ENCODE results near the gene TMEM176B.

TMEM176B gene

DNA sequence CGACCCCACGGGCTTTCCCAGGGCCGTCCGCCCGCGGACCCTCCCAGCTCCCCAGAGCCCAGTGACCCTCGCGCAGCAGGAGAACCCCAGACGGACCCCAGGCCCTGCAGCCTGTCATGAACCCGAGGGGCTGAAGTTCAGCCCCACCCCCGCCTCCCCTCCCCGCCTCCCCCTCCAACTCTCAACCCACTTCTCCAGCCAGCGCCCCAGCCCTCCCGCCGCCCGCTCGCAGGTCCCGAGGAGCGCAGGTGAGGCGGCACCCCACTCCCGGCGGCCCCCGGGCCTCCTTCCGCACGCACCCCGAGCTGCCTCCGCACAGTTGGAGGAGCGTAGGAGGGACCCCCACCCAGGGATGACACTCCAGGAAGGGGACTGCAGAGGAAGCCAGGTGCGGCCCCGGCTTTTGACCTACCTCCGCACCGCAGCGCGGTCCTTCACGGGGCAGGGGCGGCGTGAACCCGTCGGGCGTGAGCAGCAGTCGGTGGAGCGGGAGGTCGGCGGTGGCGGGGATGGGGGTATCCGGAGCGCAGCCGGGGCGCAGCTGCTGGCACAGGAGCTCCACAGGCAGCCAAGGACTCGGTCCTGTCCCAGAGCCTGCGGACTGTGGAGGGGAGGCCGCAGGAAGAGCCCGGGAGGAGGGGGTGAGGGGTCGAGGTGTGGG lies 547 bp upstream of the TMEM176B start, which contains the start of gene TMEM176A:
Gene TMEM176A (plus strand): TSS at position 189 of the 661 bp plus-strand sequence. CDS start 782 bp downstream, outside the sequence.
- TF ChIP-seq, protein P1, sequence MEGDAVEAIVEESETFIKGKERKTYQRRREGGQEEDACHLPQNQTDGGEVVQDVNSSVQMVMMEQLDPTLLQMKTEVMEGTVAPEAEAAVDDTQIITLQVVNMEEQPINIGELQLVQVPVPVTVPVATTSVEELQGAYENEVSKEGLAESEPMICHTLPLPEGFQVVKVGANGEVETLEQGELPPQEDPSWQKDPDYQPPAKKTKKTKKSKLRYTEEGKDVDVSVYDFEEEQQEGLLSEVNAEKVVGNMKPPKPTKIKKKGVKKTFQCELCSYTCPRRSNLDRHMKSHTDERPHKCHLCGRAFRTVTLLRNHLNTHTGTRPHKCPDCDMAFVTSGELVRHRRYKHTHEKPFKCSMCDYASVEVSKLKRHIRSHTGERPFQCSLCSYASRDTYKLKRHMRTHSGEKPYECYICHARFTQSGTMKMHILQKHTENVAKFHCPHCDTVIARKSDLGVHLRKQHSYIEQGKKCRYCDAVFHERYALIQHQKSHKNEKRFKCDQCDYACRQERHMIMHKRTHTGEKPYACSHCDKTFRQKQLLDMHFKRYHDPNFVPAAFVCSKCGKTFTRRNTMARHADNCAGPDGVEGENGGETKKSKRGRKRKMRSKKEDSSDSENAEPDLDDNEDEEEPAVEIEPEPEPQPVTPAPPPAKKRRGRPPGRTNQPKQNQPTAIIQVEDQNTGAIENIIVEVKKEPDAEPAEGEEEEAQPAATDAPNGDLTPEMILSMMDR (IDR thresholded peaks at IDR 0.05; ENCODE audit: insufficient read depth, low read depth, low read length, missing control alignments): no peak
- DNase-seq (ENCODE audit: low read depth): no peak
- no peak within 1 kb of the TSS for H3K4me3 ChIP-seq (ENCODE audit: low read depth, low read length)

DNA sequence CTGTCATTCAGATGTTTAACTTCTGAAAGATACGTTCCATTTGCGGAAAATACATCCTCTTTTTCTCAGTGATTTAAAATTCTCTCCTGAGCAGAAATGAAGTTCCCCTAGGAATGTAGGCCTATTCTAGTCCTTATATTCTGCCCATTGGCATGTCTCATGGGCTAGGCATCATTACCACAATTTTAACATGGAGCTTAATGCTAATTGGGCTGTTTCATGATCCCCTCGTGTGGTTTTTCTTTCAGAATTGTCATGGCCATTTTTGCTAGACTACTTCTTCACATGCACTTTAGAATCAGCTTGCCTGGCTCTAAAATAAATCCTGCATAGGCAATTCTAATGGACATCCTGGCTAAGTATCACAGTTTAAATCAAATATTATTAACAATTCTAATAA lies 1.0 kb downstream of the TMEM176B start:
- no peak for DNase-seq (ENCODE audit: low read depth)
- H3K4me3 ChIP-seq (ENCODE audit: low read depth, low read length): no peak overlapping the region
- TF ChIP-seq, protein P1 (IDR thresholded peaks at IDR 0.05; ENCODE audit: insufficient read depth, low read depth, low read length, missing control alignments): no peak

DNA sequence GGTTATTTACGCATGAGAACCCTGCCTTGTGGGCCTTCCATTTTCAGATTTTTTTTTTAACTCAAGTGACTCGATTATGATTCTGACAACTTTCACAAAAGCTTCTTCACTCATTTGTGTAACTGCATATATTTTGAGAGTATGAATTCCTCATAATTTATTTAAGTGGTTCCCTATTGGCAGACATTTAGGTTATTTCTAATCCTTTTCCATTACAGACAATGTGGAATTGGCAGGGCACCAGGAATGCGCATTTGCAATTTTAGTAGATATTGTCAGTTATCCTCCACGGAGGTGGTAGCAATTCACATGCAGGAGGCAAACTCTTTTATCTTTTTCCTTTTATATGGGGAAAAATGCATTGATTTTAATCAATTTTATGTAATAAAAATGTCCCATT lies 2.5 kb downstream of the TMEM176B start:
- no peak for DNase-seq (ENCODE audit: low read depth)
- H3K4me3 ChIP-seq (ENCODE audit: low read depth, low read length): no peak overlapping the region
- TF ChIP-seq, protein P1 (IDR thresholded peaks at IDR 0.05; ENCODE audit: insufficient read depth, low read depth, low read length, missing control alignments): no peak

DNA sequence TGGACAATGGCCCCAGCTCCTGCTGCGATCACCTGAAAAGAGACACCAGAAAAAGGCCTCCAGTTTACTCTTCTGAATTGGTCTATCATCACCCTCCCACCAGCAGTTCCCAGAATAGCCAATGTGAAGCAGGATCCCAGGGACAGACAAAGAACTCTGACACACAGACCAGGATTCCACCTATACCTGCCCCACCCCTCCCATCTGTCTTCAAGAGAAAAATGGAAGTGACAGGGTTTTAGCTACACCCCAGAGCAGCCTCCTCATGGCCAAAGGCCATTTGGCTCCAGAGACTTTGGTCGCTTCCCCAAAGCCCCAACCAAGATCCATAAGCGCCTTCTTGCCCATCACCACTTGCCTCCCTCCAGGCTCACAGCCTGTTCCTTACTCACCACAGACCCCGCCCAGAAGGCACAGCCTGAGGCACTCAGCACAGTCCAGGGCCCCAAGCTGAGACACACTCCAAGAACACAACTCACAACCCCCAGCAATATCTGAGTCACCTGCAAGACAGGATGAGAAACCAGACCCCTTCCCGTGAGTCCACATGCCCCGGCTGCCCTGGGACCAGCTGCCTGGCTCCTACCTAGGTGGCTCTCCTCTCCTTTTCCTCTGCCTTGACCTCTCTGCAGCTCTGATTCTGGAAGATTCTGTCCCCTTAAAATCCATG lies 6.5 kb downstream of the TMEM176B start:
- H3K4me3 ChIP-seq (ENCODE audit: low read depth, low read length): no peak overlapping the region
- DNase-seq (ENCODE audit: low read depth): no peak
- TF ChIP-seq, protein P1 (IDR thresholded peaks at IDR 0.05; ENCODE audit: insufficient read depth, low read depth, low read length, missing control alignments): no peak

DNA sequence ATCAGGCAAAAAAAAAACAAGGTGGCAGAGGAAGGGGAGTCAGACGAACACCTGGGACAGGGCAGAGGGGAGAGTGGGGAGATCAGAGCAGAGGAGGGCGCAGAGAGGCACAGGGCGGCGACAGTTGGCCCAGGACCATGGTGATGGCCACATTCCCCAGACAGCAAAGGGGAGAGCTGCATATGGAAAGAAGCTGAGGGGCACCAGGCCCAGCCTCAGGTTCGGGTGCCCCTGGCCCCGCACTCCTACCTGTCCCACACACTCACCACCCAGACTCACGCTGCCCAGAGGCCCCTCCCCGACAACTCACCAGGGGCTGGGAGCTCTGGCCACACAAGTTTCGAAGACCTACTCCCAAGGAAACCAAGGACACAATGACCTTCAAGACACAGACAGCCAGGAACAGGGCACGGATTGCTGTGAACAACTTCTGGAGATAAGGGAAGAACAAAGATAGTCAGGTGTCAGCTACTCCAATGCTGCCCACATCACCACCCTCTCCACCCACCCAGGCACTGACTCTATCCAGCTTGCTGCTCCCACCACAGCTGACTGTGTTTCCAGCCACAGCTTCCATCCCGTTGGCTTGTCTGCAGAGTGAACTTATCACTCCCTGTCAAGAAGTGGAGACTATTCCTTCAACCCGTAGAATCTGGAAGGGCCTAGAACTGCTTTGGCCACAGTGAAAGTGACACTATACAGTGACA lies 8.3 kb downstream of the TMEM176B start:
- no peak overlapping the region for H3K4me3 ChIP-seq (ENCODE audit: low read depth, low read length)
- no peak for DNase-seq (ENCODE audit: low read depth)
- TF ChIP-seq, protein P1 (IDR thresholded peaks at IDR 0.05; ENCODE audit: insufficient read depth, low read depth, low read length, missing control alignments): no peak

DNA sequence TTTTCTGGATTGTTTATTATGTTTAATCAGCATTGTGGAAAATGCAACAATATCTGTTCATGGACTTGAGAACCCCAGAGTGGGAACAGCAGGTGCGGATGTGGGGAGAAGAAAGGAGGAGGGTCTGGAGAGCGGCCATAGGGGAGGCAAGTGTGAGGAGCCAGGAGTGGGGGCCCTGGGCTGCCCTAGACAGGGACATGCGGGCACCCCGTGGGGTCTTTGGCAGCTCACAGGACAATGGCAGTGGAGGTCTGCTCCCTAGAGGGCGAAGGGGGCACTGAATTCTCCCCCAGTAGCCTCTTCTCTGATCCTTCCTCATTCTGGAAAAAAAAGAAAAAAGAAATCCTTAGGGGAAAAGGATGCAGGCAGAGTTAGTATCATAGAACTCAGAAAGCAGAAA lies 8.9 kb downstream of the TMEM176B start:
- no peak for DNase-seq (ENCODE audit: low read depth)
- H3K4me3 ChIP-seq (ENCODE audit: low read depth, low read length): no peak overlapping the region
- TF ChIP-seq, protein P1 (IDR thresholded peaks at IDR 0.05; ENCODE audit: insufficient read depth, low read depth, low read length, missing control alignments): no peak
